ENCODE results near the gene MSRB3. TPM values are rescaled to one million over a fixed set of nuclear protein-coding genes. Genes with fewer than 3 reads are reported as not detected.

Gene MSRB3
- total and polyA plus RNA-seq, 10 donors = 4.3 to 64.4 (median 19.7) TPM

DNA sequence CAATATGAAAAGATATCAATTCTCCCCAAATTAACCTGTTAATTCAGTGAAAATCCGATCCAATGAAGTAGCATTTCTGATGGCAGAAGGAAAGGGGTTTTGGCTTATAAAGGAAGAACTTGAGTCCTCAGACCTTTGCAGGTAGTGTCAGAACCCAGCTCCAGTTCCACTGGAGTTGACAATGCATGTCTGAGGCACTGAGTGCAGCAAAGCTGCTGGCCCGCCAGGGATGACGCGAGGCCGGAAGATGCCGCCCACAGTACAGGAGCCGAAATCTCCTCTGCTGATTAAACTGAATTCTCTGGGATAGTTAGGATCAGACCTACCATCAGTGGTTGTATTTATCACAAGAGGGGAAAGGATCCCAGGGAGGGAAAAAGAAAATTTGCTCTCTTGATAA is 220.7 kb downstream of the MSRB3 start:
- no peak overlapping the region for H3K27ac ChIP-seq
- peaks cover 0 to 10% (median 0%) of the 10 kb centered on the region in 7 donors for H3K27me3 ChIP-seq (replicated peaks in 1 of 7)
- no peak for DNase-seq
- H3K4me3 ChIP-seq = no peak overlapping the region
- TF ChIP-seq POLR2A (IDR thresholded peaks at IDR 0.05) = no peak
- TF ChIP-seq POLR2AphosphoS5 (IDR thresholded peaks at IDR 0.05) = no peak
- TF ChIP-seq, protein P1, sequence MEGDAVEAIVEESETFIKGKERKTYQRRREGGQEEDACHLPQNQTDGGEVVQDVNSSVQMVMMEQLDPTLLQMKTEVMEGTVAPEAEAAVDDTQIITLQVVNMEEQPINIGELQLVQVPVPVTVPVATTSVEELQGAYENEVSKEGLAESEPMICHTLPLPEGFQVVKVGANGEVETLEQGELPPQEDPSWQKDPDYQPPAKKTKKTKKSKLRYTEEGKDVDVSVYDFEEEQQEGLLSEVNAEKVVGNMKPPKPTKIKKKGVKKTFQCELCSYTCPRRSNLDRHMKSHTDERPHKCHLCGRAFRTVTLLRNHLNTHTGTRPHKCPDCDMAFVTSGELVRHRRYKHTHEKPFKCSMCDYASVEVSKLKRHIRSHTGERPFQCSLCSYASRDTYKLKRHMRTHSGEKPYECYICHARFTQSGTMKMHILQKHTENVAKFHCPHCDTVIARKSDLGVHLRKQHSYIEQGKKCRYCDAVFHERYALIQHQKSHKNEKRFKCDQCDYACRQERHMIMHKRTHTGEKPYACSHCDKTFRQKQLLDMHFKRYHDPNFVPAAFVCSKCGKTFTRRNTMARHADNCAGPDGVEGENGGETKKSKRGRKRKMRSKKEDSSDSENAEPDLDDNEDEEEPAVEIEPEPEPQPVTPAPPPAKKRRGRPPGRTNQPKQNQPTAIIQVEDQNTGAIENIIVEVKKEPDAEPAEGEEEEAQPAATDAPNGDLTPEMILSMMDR (IDR thresholded peaks at IDR 0.05 in 8 of 11, conservative IDR thresholded peaks at IDR 0.05 in 3 of 11) = no peak
- WGBS, 5 donors = 88 to 98% (median 94%) methylated on average over 7 of the region's 7 CpGs
- no peaks in the 10 kb centered on the region for H3K9me3 ChIP-seq
- H3K36me3 ChIP-seq = no peaks in the 10 kb centered on the region
- intact Hi-C loops (cut with DNase I; ENCODE audit: low total_unique reads) = no loop called here
- peaks cover 0 to 20% (median 7%) of the 10 kb centered on the region in 6 donors for H3K4me1 ChIP-seq

DNA sequence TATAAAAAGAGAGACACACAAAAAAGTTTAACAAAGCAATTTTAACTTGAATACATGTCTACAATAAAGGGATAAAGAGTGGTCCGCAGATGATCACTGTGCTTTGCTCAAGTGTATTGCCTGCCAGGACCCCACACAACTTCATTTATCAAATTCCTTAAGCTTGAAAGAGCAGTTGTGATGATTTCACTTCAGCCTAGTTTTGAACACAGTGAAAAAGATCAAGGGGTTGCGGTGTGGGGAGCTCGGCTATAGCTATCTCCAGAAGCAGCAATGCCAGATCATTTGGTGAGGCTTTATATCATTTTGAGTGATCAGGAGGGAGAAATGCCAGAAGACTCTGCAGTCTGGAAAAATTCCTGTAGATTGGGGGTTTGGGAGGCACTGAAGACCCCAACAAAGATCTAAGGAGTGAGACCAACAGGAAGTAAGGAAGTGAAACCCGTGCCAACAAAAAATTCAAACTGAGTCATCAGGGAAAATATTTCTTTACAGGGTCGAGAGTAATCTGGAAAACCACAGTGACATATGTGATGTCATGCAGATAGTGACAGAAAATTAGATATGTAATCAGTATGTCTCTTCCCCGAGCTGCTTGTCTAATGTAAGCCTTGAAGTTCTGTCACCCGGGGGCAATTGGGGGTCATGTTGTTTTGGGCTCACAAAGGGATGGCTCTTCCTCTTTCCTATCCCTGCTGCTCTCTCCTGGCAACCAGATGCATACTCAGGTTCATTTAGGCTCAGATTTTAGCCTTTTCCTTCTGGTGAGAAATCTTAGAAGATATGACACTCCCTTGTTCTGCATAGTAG is 221.8 kb downstream of the MSRB3 start:
- Histone ChIP-seq H3K9me3 (no peaks in the 10 kb centered on the region), H3K36me3 (no peaks in the 10 kb centered on the region), H3K27me3 (replicated peaks in 1 of 7) (peaks cover 0 to 10% (median 0%) of the 10 kb centered on the region in 7 donors), H3K4me3 (no peak overlapping the region), H3K27ac (no peak overlapping the region), H3K4me1 (peaks cover 0 to 13% (median 6%) of the 10 kb centered on the region in 6 donors)
- TF ChIP-seq POLR2A (IDR thresholded peaks at IDR 0.05) = no peak
- no peak for TF ChIP-seq POLR2AphosphoS5 (IDR thresholded peaks at IDR 0.05)
- TF ChIP-seq, protein P1 (IDR thresholded peaks at IDR 0.05 in 8 of 11, conservative IDR thresholded peaks at IDR 0.05 in 3 of 11) = no peak
- no peak for DNase-seq
- 52 to 71% (median 62%) methylated on average over 7 of the region's 7 CpGs for WGBS, 5 donors
- intact Hi-C loops (cut with DNase I; ENCODE audit: low total_unique reads) = no loop called here

DNA sequence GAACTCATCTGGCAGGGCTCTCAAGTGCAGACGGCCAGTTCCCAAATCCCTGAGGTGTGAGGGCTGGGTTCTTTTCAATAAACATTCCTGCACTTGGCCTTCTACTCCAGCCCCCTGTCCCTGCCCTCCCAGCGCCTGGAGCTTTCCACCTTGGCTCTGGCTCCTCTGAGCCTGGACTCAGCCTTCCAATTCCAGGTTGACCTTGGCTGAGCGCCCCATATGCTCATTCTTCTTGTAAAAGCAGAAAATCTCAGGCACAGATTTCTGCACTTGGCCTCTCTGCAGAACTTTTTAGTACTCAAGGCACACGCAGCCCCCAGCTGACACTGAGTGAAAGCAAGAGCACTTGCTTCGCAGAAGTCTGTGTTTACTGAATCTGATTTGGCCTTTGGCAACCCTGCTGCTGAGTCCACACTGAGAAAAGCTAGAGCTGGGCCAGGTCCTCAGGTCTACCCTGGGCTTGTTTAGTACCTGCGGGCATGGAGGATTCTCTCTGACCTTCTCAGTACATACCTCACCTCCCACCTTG is 222.7 kb downstream of the MSRB3 start:
- Histone ChIP-seq H3K27me3 (replicated peaks in 1 of 7) (peaks cover 0 to 10% (median 0%) of the 10 kb centered on the region in 7 donors), H3K27ac (no peak overlapping the region), H3K4me3 (no peak overlapping the region), H3K9me3 (no peaks in the 10 kb centered on the region), H3K4me1 (peaks cover 0 to 13% (median 6%) of the 10 kb centered on the region in 6 donors), H3K36me3 (no peaks in the 10 kb centered on the region)
- DNase-seq = no peak
- intact Hi-C loops (cut with DNase I; ENCODE audit: low total_unique reads) = no loop called here
- WGBS, 5 donors = 65 to 86% (median 82%) methylated on average over 6 of the region's 6 CpGs
- TF ChIP-seq POLR2A (IDR thresholded peaks at IDR 0.05) (no peak), POLR2AphosphoS5 (IDR thresholded peaks at IDR 0.05) (no peak)
- TF ChIP-seq, protein P1 (IDR thresholded peaks at IDR 0.05 in 8 of 11, conservative IDR thresholded peaks at IDR 0.05 in 3 of 11) = no peak

DNA sequence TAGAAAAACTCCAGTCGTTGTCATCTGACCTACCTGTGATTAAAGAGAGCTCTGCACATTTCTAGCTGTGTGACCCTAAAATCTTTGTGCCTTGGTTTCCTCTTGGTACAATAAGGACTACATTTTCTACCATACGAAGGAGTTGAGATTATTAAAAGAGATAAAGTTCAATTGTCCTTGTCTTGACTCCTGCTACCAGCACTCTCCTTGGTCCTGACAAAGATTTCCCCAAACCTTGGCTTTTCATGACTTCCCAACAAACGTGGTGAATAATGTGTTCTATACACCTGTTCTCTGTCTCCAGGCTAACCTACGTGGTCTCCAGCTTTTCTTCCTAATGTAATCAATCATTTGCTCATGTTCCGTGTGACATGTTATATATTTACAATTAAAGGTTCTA is 223.5 kb downstream of the MSRB3 start:
- Histone ChIP-seq H3K4me3 (no peak overlapping the region), H3K27ac (no peak overlapping the region), H3K27me3 (replicated peaks in 1 of 7) (peaks cover 0 to 10% (median 0%) of the 10 kb centered on the region in 7 donors), H3K4me1 (peaks cover 0 to 6% (median 2%) of the 10 kb centered on the region in 6 donors), H3K36me3 (no peaks in the 10 kb centered on the region), H3K9me3 (no peaks in the 10 kb centered on the region)
- no peak for DNase-seq
- intact Hi-C loops (cut with DNase I; ENCODE audit: low total_unique reads) = no loop called here
- TF ChIP-seq, protein P1 (IDR thresholded peaks at IDR 0.05 in 8 of 11, conservative IDR thresholded peaks at IDR 0.05 in 3 of 11) = no peak
- TF ChIP-seq POLR2AphosphoS5 (IDR thresholded peaks at IDR 0.05) (no peak), POLR2A (IDR thresholded peaks at IDR 0.05) (no peak)
- WGBS, 5 donors = 74 to 89% (median 80%) methylated on average over 5 of the region's 5 CpGs
